GM12878 (cell line): Measurements from ENCODE around the gene NFIX. TPM values are rescaled to one million over a fixed set of nuclear protein-coding genes. Genes with fewer than 3 reads are reported as not detected.

Experiments used
- ATAC-seq: fragments of 200-7000 bp; cut with Tn5 transposase; 3 replicates; pipeline ENCODE4 v1.9.1; 2020; ENCODE audit warnings: mild to moderate bottlenecking, moderate library complexity
- BruUV-seq: library from RNA; stranded (reverse); fragments of 400-500 nt; replicated peaks from 2 replicates; lab custom pipeline; 2021; lab: Mats Ljungman, UMichigan
- CTCF ChIA-PET: fragments of 300-600 bp; sonication (Branson Sonifier 250); formaldehyde crosslinking; extraction: SDS; loops from one replicate; lab custom pipeline; 2021; ENCODE audit warnings: inconsistent platforms; lab: Yijun Ruan, JAX
- POLR2A ChIA-PET: fragments of 350-600 bp; formaldehyde crosslinking; extraction: SDS; loops from one replicate; lab custom pipeline; 2021; ENCODE audit warnings: inconsistent platforms; lab: Charles Lee
- RAD21 ChIA-PET: fragments of 300-600 bp; sonication (Branson Sonifier 250); formaldehyde crosslinking; loops from one replicate; lab custom pipeline; 2023; ENCODE audit warnings: antibody characterized with exemption; ENCODE audit not compliant: unreplicated experiment; lab: Charles Lee
- SMC1A ChIA-PET: fragments of 300-600 bp; sonication (Branson Sonifier 250); formaldehyde crosslinking; loops from one replicate; lab custom pipeline; 2023; ENCODE audit not compliant: unreplicated experiment, uncharacterized antibody; lab: Charles Lee
- DNase-seq: peaks from one replicate; pipeline ENCODE4 v3.0.0-alpha.2; 2011; ENCODE audit warnings: low read depth, low spot score
- FAIRE-seq: peaks from 3 replicates; lab custom pipeline; 2011; peaks lifted over from hg19 to GRCh38; lab: Jason Lieb, UNC
- H2AFZ ChIP-seq: 2 replicates; pipeline ENCODE4 v1.6.0; 2011; ENCODE audit warnings: low read depth, low read length, control low read depth; ENCODE audit not compliant: control insufficient read depth
- H3K27ac ChIP-seq: 2 replicates; pipeline ENCODE4 v1.5.1; 2011; ENCODE audit warnings: control low read depth; ENCODE audit not compliant: control insufficient read depth, insufficient read depth
- H3K27me3 ChIP-seq, 2 experiments: replicated peaks in 1 of 2; 2 replicates each; pipeline versions ENCODE4 v1.6.0 to v1.6.1; 2011; ENCODE audit warnings: low read length in 1 of 2; ENCODE audit not compliant: control insufficient read depth in 2 of 2, insufficient read depth in 2 of 2
- H3K36me3 ChIP-seq, 2 experiments: 2 replicates each; pipeline ENCODE4 v1.5.1; 2011; ENCODE audit warnings: low read length in 1 of 2; ENCODE audit not compliant: control insufficient read depth in 2 of 2, insufficient read depth in 2 of 2
- H3K4me1 ChIP-seq: 2 replicates; pipeline ENCODE4 v1.6.1; 2011; ENCODE audit warnings: mild to moderate bottlenecking, low read length, moderate library complexity, mixed read lengths; ENCODE audit not compliant: control insufficient read depth, insufficient read depth
- H3K4me2 ChIP-seq: 2 replicates; pipeline ENCODE4 v1.6.0; 2011; ENCODE audit warnings: control low read depth; ENCODE audit not compliant: control insufficient read depth, insufficient read depth
- H3K4me3 ChIP-seq: fragments of 200-600 bp; sonication (generic); 2 replicates; pipeline ENCODE4 v1.5.1; 2016
- H3K79me2 ChIP-seq: 2 replicates; pipeline ENCODE4 v1.6.0; 2011; ENCODE audit warnings: low read length; ENCODE audit not compliant: control insufficient read depth, insufficient read depth
- H3K9ac ChIP-seq: 2 replicates; pipeline ENCODE4 v1.8.0; 2011; ENCODE audit warnings: low read length, control low read depth, mixed read lengths; ENCODE audit not compliant: control insufficient read depth, insufficient read depth
- H3K9me3 ChIP-seq: replicated peaks from 3 replicates; pipeline ENCODE4 v1.5.1; 2011; ENCODE audit warnings: mild to moderate bottlenecking, low read length; ENCODE audit not compliant: control insufficient read depth, insufficient read depth
- H4K20me1 ChIP-seq: 2 replicates; pipeline ENCODE4 v1.6.0; 2011; ENCODE audit not compliant: control insufficient read depth, insufficient read depth
- ATF7 ChIP-seq: fragments of 450-650 bp; IDR thresholded peaks from 2 replicates; pipeline ENCODE4 v1.6.1; 2016; ENCODE audit warnings: low read depth, mild to moderate bottlenecking
- BCL3 ChIP-seq: IDR thresholded peaks from 2 replicates; pipeline ENCODE4 v1.6.1; 2011; ENCODE audit warnings: borderline replicate concordance, low read depth, mild to moderate bottlenecking, moderate library complexity, low read length; ENCODE audit not compliant: insufficient read depth, poor library complexity, severe bottlenecking
- CBX3 ChIP-seq: fragments of 200-600 bp; sonication (generic); IDR thresholded peaks from 2 replicates; pipeline ENCODE4 v1.6.1; 2016; ENCODE audit warnings: low read depth, borderline replicate concordance
- CEBPZ ChIP-seq: fragments of 150-350 bp; IDR thresholded peaks from 2 replicates; pipeline ENCODE4 v1.6.1; 2016; ENCODE audit warnings: low read depth, low read length
- CHD4 ChIP-seq: fragments of 200-600 bp; sonication (generic); IDR thresholded peaks from 2 replicates; pipeline ENCODE4 v1.6.1; 2016; ENCODE audit warnings: mild to moderate bottlenecking
- ETV6 ChIP-seq, 2 experiments: fragments of 450-650 bp in 1 of 2; IDR thresholded peaks in 1 of 2; conservative IDR thresholded peaks in 1 of 2; 2 replicates each; pipeline ENCODE4 v1.6.1; 2014; ENCODE audit warnings: antibody characterized with exemption in 1 of 2, borderline replicate concordance in 1 of 2, low read depth in 1 of 2, mild to moderate bottlenecking in 1 of 2, moderate library complexity in 1 of 2
- FOS ChIP-seq: IDR thresholded peaks from 3 replicates; pipeline ENCODE4 v1.6.1; 2011; ENCODE audit warnings: borderline replicate concordance; ENCODE audit not compliant: insufficient read length; ENCODE audit errors: extremely low read depth
- IKZF2 ChIP-seq, 2 experiments: fragments of 450-650 bp; IDR thresholded peaks; 2 replicates each; pipeline ENCODE4 v1.6.1; 2017; ENCODE audit warnings: mild to moderate bottlenecking in 2 of 2, moderate library complexity in 2 of 2
- IRF3 ChIP-seq: fragments of 450-650 bp; IDR thresholded peaks from 2 replicates; pipeline ENCODE4 v1.6.1; 2014; ENCODE audit warnings: mild to moderate bottlenecking
- IRF4 ChIP-seq: IDR thresholded peaks from 2 replicates; pipeline ENCODE4 v1.6.1; 2011; ENCODE audit warnings: low read depth, low read length
- LARP7 ChIP-seq: fragments of 450-650 bp; IDR thresholded peaks from 2 replicates; pipeline ENCODE4 v1.6.1; 2017; ENCODE audit warnings: mild to moderate bottlenecking
- MXI1 ChIP-seq: fragments of 150-350 bp; IDR thresholded peaks from 2 replicates; pipeline ENCODE4 v1.6.1; 2011; ENCODE audit warnings: low read depth, mild to moderate bottlenecking, inconsistent platforms, low read length, improper control_type of control experiment
- POLR2AphosphoS5 ChIP-seq: IDR thresholded peaks from 2 replicates; pipeline ENCODE4 v1.6.1; 2011; ENCODE audit warnings: mild to moderate bottlenecking, low read length, inconsistent platforms
- RAD51 ChIP-seq: fragments of 450-650 bp; IDR thresholded peaks from 2 replicates; pipeline ENCODE4 v1.6.1; 2016; ENCODE audit warnings: moderate library complexity, mild to moderate bottlenecking, inconsistent platforms
- SMC3 ChIP-seq: IDR thresholded peaks from 2 replicates; pipeline ENCODE4 v1.6.1; 2011; ENCODE audit warnings: low read length, improper control_type of control experiment, borderline replicate concordance
- SUZ12 ChIP-seq: fragments of 200-600 bp; sonication (generic); IDR thresholded peaks from one replicate; pipeline ENCODE4 v1.6.1; 2018; ENCODE audit warnings: antibody characterized with exemption, mild to moderate bottlenecking; ENCODE audit not compliant: unreplicated experiment
- TBL1XR1 ChIP-seq: IDR thresholded peaks from 2 replicates; pipeline ENCODE4 v1.6.1; 2012; ENCODE audit warnings: low read depth, low read length, improper control_type of control experiment
- TCF7 ChIP-seq: IDR thresholded peaks from 2 replicates; pipeline ENCODE4 v1.6.1; 2014; ENCODE audit warnings: antibody characterized with exemption, borderline replicate concordance
- ZNF217 ChIP-seq: fragments of 450-650 bp; IDR thresholded peaks from 2 replicates; pipeline ENCODE4 v1.6.1; 2017; ENCODE audit warnings: antibody characterized with exemption, mild to moderate bottlenecking
- WGBS: methylation state at CpG from one replicate; pipeline ENCODE4 v1.1.6; 2016; ENCODE audit warnings: low lambda C conversion rate; ENCODE audit not compliant: insufficient replicate concordance, insufficient coverage; ENCODE audit errors: missing lambda C conversion rate; 5-methylcytosine and 5-hydroxymethylcytosine counted together
- in situ Hi-C: fragments of 300-500 bp; cut with MboI; formaldehyde crosslinking; loops from 9 replicates; pipeline ENCODE4 v1.14.3; 2018; ENCODE audit warnings: mixed read lengths
- intact Hi-C: fragments of 100-400 bp; cut with micrococcal nuclease; formaldehyde crosslinking; loops from one replicate; pipeline ENCODE4 v1.14.2; 2022; ENCODE audit not compliant: unreplicated experiment
- polyA plus RNA-seq, 11 experiments: library from polyadenylated mRNA; depleted of rRNA in 4 of 11; unstranded in 6 of 11; stranded (reverse) in 5 of 11; fragments of >200 nt; fragmentation: Nextera tagmentation in 4 of 11; fragmentation: Illumina TruSeq in 1 of 11; extraction: Ambion mirVana in 4 of 11; extraction: Trizol in 1 of 11; gene quantifications; 1 replicate in 1 of 11; 2 replicates in 10 of 11; pipeline versions ENCODE4 v1.2.1 to v1.2.3, GENCODE V29; 2011 to 2016; ENCODE audit warnings: inconsistent platforms in 2 of 11, missing spikeins in 2 of 11, low read depth in 1 of 11
- total RNA-seq, 4 experiments: library from RNA; depleted of rRNA in 3 of 4; stranded (reverse); fragments of >200 nt in 3 of 4; fragmentation: Illumina TruSeq in 1 of 4; extraction: Trizol in 1 of 4; gene quantifications; 2 replicates each; pipeline versions ENCODE4 v1.2.1 to v1.2.3, GENCODE V29; 2013 to 2021

The NFIX gene
- total and polyA plus RNA-seq, 10 of the 15 experiments (the other 5 are each of a cell fraction or from before 2014, with no cell fraction given) = 0.02 to 2.2 (median 0.28) TPM

- TF ChIP-seq IRF3 = no peak
- no peak for TF ChIP-seq FOS
- no peak for TF ChIP-seq CEBPZ
- TF ChIP-seq CBX3 = no peak
- no peak for TF ChIP-seq ZNF217
- TF ChIP-seq, all 136 proteins: peak for 0
Measured at GRCh38 chr19:13001166-13001501, 5.9 kb downstream of the NFIX start (continued).

GRCh38 chr19:13001502-13002165, 6.4 kb downstream of the NFIX start:
- no TSS peak for BruUV-seq
- ChIA-PET RAD21 (no interaction called here), SMC1A (no interaction called here), CTCF (interaction anchor here (0.6 kb wide), 1 partner anchor 237 kb away, joined by 3 read pairs; no protein-coding TSS in a partner anchor), POLR2A (no interaction called here)
- Histone ChIP-seq H3K27ac (no peak overlapping the region), H3K27me3 (no peaks in the 10 kb centered on the region; a peak in 2 of 4 replicates), H3K79me2 (no peaks in the 10 kb centered on the region), H3K9me3 (no peaks in the 10 kb centered on the region), H3K4me1 (no peaks in the 10 kb centered on the region), H3K36me3 (no peaks in the 10 kb centered on the region), H4K20me1 (no peaks in the 10 kb centered on the region), H3K9ac (no peak overlapping the region), H3K4me3 (no peak overlapping the region), H3K4me2 (no peak overlapping the region), H2AFZ (no peak overlapping the region)
- no peak for DNase-seq
- no peak for FAIRE-seq
- 78% methylated on average over 39 of the region's 41 CpGs for WGBS
- in situ Hi-C loops = no loop called here
- intact Hi-C loops = no loop called here
- ATAC-seq = no peak
- TF ChIP-seq SMC3 = no peak
- TF ChIP-seq ATF7 = no peak
- no peak for TF ChIP-seq TCF7
- TF ChIP-seq ETV6 (conservative IDR thresholded peaks at IDR 0.05 in 1 of 2, IDR thresholded peaks at IDR 0.05 in 1 of 2; ENCODE audit: borderline replicate concordance in 1 of 2, low read depth in 1 of 2) = no peak
- TF ChIP-seq RAD51 = no peak
- no peak for TF ChIP-seq MXI1
- TF ChIP-seq IRF4 = no peak
- TF ChIP-seq POLR2AphosphoS5 = no peak
- TF ChIP-seq IKZF2 (IDR thresholded peaks at IDR 0.05) = no peak
- no peak for TF ChIP-seq LARP7
- TF ChIP-seq CHD4 = no peak
- no peak for TF ChIP-seq SUZ12
- TF ChIP-seq BCL3 = no peak
- TF ChIP-seq TBL1XR1 = no peak
